Suppressor macrophage treated with lipopolysaccharide for 1 hour (primary cell): Measurements from ENCODE around the gene ESR2.
"Not testable (repeated sequence)": the region's sequence is repeated elsewhere in the genome, so short reads cannot be mapped to it uniquely, and the experiment has no call there.

Experiments
- DNase-seq, 3 donors: peaks; one replicate each; pipeline ENCODE4 v3.0.0-alpha.2; 2020 to 2022

The ESR2 gene

DNA sequence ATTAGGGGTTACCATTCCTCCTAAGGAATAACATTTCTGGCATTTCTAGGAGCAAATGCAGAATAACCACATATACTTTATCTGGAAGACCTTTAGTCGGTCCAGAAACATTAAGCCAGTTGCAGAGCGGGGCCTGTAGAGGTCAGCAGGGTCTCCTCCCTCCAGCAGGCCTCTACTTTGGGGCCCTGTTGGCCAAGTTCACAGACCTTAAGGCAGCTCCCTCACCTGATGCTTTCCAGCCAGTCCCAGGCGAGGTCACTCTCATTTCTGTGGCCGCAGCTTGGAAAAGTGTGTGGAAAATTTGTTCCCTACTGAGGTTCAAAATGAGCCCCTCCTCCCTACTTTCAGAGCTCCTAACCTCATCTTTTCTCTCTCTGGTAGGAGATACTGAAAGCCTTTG lies 74.1 kb downstream of the ESR2 start:
- no peak for DNase-seq

DNA sequence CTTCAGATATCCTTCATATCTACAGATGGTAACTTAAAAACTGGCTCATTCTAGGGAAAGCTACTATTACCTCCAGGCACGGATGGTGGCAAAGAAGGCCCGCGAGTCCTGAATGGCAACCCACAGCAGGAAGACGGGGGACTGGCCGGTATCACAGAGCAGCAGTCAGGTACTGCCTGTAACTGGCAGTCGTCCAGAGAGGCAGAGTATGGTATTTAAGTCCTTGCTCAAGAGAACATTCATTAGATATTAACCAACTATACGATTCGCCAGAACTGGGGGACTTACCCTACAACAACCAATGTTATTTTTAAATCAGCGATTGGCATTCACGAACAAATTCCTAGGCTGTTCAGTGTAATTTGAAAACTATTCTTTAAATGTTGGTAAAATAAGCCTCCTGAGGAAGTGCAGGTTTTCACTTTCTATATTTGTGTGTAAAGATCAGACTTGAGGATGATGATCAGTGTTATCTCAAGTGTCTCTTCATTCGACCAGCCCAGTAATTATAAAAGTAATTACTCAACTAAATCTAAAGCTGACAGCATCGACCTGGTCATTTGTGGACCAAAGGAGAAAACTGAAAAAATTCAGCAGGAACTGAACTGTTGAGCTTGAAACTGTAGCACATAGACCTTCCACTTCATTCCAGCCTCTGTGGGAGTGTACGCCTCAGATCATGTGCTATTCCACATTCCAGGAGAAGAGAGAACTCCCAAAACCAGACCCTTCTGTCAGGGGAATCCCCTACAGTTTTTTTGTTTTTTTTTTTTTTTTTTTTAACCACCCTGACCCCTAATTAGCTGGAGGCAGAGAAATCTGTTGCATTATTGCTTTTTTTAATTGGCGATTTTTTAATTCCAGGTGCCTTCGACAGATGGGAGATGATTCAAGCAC lies 75.6 kb downstream of the ESR2 start:
- DNase-seq: no peak

DNA sequence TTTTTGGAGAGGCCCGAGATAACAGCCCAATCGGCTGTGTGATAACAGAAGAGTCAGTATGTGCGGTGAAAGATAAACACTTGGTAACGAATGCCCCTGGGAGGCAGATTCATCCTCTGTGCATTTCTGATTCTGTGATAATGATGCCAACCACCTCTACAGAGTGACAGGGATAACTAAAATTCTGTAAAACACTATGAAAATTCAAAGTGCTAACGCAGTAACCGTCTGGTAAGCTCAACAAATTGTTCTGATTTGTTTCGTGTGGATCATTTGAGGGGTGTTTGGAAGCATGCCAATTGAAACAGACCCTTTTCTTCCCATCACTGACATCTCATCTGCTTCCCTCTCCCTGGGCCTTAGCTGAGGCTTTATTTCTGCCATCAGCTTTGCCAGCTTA lies 76.3 kb downstream of the ESR2 start:
- no peak for DNase-seq

DNA sequence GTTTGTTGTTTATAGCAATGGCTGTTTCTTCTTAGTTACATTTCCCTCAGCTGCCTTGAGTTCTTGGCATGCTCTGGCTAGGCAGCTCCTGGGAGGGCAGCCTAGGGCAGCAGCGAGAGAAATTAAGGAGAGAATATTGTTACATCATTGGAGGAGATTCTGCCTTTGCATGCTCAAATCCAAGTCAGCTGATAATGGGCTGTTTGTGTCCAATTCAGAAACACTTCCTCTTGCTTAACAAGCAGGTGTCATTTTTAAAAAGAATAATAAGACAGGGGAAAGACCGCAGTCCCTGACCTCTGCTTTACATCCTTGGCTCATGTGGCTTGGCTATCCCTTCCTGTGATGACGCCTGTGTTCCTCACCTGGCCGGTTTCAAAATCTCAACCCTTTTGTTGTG lies 76.9 kb downstream of the ESR2 start:
- no peak for DNase-seq

DNA sequence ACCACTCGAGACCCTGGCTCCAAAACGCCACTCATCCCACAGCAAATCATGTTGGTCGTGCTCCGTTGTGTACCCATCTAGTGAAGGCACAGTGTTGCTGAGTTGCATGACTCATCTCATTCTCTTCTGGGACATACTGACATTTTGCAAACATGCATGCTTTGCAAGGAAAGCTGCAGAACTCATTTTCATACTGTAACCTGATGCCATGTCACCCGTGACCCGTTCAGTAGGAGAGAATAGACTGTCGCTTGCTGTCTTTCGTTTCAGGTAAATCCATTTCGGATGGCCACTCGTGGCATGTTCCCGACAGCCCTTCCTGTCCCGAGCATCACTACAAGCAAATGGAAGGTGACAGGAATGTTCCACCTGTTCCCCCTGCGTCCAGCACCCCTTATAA lies 78.2 kb downstream of the ESR2 start:
- DNase-seq: no peak

DNA sequence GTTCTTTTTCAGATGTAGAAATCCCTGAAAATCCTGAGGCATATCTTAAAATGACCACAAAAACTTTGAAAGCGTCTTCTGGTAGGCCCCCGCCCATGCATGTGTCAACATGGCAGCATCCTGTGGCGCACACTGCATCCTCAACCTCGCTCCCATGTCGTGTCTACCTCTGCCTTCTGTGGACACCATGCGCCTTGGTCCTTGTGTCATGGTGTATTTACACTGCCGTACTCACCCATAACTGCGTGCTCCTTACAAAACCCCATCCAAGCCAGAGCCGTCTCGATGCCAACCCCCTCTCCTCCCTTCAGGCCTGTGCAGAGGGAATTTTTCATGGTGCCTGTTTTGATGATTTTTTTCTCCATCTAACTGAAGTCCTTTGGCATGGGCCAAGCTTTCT lies 78.9 kb downstream of the ESR2 start:
- DNase-seq: no peak

DNA sequence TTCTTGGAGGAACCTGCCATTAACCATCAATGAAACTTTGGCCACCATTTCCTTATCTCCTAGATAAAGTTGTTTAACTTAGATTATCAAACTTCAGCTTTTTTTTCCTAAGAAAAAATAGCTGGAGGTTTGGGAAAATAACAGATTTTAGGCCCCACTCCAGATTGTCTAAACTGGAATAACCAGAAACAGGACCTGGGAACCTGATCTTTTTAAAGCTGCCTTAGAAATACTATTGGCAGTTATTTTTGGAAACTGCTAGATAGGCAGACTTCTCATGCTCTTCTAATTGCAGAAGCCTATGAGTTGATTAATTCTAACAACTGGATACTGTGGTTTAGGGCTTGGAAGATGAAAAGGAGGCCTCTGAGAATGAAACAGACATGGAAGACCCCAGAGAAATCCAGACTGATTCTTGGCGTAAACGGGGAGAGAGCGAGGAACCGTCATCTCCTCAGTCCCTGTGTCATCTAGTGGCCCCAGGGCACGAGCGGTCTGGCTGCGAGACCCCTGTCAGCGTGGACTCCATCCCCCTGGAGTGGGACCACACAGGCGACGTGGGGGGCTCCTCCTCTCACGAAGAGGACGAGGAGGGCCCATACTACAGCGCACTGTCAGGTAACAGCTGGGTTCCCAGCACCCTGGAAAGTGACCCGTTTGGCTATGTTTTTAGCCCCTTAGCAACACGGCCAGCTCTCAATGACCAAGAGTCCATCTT lies 80.2 kb downstream of the ESR2 start:
- no peak for DNase-seq

DNA sequence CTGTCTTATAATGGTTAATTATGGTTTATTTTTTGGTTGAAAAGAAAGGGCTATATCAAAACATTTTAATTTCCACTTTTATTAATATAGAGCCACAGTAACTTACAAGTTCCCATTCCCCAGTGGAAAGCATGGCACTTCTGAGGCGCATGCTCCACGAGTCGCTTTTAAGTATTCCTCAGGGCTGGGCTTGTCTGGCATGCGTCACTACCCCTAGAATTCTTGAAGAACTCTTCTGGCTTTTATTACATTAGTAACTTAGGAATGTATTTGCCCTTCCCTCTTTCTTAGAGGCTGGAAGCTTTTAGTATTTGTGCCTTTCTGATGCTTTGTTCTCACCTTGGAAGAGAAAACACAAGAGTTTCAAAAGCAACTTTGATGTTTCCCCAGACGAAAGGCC lies 81.1 kb downstream of the ESR2 start:
- DNase-seq: no peak

DNA sequence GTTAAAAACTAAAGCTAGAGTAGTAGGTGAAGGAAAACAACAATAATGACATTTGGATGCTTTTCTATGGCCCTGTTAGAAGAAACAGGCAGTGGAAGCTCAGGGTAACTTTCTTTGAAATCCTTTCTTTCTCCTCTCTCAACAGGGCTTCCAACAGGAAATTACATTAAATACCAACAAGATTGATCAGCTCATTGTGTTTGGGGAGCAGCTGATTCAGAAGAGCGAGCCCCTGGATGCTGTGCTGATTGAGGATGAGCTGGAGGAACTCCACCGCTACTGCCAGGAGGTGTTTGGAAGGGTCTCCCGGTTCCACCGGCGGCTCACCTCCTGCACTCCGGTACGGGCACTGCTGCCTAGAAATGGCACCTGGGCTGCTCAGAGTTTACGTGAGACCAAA lies 81.5 kb downstream of the ESR2 start:
- no peak for DNase-seq

DNA sequence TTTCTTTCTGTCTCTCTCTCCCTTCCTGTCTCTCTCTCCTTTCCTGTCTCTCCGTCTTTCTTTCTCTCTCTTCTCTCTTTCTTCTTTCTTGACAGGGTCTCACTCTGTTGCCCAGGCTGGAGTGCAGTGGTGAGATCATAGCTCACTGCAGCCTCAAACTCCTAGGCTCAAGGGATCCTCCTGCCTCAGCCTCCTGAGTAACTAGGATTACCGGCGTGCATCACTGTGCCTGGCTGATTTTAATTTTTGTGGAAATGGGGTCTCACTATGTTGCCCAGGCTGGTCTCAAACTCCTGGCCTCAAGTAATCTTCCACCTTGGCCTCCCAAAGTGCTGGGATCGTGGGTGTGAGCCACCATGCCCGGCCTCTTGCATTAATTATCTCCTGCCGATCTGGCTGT lies 83.3 kb downstream of the ESR2 start:
- not testable (repeated sequence) for DNase-seq

DNA sequence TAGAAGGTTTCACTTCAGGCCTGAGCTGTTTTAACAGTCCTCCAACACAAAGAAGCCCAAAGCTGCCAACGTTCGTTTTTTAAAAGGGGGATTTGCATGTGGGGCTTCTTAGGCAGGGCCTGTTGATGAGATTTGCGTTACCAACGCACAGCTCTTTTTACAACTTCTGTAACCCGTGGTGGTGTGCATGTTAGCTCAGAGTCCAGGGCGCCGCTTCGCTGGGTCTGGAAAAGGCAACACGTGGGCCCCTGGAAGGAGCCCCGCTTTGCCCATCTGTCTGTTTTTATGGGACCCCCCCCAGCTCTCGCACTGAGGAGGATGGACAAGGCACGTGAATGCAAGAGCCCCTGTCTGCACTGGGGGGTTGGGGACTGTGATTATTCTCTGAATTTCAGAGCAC lies 84.0 kb downstream of the ESR2 start:
- no peak for DNase-seq

DNA sequence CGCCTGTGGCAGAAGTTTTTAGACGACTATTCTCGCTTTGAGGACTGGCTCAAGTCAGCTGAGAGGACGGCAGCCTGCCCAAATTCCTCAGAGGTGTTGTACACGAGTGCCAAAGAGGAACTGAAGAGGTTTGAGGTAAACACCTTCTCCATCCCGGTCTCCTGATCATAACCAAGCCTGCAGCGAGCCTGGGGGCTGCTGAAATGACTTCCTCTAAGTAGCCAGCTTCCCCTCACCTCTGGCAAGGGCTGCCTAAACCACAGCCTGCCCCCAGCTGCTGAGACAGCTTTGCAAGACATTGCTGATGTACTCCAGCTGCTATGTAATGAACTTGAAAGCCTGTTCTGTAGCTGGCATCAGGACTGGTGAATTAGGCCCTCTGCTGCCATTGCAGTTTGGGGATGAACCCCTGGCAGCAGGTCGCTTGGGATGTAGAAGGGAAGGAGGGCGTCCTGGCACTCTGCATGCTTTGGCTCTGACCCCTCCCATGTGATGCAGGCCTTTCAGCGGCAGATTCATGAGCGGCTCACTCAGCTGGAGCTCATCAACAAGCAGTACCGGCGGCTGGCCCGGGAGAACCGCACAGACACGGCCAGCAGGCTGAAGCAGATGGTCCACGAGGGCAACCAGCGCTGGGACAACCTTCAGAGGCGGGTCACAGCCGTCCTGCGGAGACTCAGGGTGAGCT lies 84.6 kb downstream of the ESR2 start:
- no peak for DNase-seq

DNA sequence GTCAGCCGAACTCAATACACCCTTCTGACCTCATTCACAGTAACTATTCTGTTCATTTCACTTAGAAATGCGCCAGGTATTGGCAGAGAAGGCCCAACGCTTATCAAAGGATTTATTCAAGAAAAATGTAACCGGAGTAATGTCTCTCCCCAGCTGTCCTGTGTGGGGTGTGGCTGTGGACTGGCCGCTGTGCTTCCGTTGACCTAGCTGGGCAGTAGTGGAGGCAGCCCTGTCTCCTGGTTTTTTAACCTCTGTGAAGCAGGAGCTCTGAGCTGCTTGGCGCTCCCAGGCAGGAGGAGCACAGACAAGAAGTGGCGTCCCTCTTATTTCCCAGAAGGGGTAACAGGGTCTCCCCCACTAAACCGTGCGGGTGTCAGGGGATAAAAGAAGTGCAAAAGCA lies 85.2 kb downstream of the ESR2 start:
- no peak for DNase-seq

DNA sequence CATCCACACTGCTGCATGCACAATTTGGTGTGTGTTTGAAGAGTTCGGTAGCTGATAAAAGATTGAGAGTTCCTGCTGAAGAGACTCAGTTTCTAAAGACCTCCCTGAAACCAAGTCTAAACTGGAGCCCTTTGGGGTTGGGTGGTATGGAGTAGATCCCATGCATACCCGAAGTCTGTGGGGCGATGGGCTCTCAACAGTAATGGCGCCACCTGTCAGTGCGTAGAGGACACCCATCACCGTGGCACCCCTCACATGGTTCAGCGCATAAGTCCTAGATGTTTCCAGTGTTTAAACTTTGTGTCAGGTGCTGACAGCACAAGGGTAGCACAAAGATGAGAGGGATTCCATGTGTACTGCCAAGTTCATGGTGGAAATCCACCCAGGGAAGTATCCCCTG lies 85.9 kb downstream of the ESR2 start:
- no peak for DNase-seq

DNA sequence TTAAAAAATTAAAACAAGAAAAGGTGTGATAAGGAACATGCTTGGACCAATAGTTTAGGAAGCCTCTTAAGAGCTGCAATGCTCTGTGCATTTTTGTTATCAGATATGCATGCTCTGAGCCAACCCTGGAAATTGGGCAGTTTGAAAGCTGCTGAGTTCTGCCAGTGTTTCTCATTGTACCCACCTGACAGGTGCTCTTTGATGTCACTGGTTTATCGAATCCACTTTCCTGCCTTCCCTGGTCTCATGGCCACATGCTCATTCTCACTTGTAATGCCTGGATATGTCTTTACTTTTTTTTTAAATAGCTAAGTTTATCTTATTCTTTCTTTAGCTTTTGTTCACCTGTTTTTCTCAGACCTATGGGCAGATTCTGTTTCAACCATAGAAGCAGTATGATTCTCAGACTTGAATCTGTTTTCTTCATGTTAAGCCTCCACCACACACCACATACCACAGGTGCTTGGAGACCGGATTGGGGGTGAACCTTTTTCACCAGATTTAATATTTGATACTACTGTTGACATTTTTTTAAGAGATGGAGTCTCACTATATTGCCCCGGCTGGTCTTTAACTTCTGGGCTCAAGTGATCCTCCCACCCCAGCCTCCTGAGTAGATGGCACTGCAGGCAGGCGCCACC lies 90.7 kb downstream of the ESR2 start:
- no peak for DNase-seq

DNA sequence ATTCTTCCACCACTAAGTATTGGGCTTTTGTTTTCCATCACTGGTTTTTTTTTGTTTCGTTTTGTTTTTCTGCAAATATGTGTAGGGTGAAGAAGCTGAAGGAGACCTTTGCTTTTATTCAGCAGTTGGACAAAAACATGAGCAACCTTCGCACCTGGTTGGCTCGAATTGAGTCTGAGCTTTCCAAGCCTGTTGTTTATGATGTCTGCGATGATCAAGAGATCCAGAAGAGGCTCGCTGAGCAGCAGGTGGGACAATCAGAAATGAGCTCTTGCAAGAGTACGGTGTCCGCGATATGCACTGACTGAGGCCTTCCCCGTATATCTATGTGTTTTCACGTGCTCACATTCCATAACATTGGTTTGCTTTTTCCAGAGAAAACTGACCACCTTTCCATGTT lies 91.5 kb downstream of the ESR2 start:
- DNase-seq: no peak

DNA sequence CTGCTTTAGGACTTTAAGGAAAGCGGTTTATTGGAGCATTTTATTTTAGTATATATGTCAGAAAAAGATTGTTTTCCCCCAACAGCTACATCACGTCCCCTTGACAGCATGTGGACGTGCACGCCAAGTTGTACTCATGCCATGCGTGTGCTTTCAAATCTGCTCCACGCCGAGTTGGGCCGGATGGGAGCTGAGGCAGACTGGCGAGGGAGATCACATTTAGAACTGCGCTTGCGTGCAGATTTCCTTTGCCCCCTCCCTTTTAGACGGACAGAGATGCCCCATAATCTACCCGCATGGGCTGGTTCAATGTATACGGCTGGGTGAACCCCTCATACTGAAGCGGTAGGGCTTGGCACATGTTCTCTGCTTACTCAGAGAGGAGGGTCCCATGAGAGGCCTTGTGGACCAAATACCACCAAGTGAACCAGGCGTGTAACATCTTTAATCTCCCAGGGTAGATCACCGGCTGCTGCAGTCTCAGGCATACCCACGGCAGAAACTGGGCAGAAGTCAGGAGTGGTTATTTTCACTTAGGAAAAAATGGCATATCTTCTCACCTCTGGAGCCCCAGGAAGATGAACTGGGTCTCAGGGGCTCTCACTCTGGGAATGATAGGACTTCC lies 92.1 kb downstream of the ESR2 start:
- no peak for DNase-seq

DNA sequence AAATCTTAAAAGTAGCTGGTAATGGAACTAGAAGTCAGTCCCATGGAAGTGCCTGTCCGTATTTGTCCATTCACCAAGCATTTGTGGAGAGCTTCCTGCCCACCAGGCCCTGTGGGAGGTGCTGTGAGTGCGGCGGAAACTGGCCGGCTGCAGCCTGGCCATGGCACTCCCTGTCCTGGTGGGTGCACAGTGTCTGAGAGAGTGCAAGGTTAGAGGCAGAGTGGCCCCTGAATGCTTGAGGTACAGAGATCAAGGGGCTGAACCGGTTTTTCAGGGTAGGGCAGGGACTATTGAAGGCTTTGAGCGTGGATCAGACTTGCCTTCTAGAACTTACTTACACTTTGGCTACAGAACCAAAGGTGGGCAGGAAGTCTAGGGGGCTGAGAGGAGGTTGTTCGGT lies 92.9 kb downstream of the ESR2 start:
- DNase-seq: no peak

DNA sequence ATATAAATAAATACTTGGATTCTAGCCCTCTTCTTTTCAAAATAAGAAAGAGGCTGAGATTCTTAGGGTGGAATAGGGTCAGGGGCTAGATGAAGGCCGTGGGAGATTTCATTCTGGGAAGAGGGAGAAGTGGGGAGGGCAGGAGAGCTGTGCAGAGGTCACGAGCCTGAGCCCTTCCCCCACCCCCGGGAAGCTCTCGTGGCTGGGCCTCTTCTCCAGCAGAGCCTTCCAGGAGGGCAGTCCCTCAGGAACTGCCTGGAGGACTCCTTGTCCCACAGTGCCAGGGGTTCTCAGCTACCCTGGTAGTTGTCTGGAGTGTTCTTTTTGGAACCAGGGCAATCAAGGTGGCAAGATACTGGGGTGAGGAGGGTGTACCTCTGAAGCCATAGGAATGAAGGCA lies 94.0 kb downstream of the ESR2 start:
- no peak for DNase-seq

DNA sequence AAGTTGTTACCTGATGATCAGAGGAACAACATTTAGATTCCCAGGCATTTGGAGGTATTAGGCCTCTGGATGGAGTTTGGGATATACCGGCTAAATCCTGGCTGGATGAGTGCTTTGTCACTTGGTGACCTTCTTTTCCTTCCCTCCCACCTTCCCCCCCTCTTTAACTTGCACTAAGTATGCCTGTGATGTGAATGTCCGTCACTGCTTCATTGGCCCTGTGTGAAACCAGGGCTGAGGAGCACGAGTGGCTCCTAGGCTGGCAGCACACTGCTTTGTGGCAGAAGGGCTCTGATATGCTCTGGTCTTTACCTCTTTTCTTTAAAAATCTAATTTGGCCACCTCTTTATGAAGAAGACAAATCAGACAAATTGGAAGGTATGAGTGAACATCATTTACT lies 95.7 kb downstream of the ESR2 start:
- DNase-seq: no peak

DNA sequence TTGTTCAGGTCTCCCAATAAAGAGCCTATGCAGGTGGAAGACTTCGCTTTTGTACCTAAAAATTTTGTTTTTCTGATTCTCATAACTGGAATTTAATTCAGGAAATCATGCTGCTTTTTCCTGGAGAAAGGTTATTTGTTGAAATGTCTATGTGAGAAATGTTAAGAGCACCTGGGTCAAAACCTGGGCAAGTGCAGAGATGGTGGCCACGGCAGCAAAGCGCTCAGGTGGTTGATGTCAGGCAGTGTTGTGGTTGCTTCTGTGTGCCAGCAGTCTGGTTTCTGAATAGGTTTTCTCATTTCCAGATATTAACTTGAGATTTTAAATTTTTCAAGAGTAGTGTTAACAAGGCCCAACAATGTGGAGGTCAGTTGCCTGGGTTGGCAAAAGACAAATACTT lies 96.2 kb downstream of the ESR2 start:
- DNase-seq: no peak

DNA sequence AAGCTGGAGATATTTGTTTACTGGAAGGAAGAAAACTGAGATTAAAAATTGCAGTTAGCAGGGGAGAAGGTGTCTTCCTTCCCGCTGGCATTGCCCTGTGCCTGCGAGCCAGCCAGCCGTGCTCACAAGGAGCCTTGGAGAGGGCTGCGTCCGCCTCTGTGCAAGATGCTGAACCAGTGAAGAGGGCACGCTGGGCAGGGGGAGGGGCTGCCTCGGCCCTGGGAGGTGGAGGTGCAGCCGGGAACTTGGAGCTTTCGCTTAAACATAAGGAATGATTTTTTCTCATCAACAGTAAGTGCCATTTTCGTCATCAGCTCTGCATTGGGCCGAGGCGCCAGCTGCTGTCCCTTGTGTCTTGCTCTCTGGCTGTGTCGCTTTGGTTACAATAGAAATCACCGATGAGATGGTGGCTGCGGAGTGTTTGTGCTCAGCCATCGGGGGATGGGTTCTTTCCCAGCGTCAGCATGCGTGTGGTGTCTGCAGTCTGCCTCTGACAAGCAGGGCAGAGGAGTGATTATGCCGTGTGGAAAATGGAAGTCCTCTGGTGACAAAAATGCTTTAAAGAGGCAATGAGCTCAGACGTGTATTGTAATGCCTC lies 97.3 kb downstream of the ESR2 start:
- DNase-seq: peak; percentile 2 to 21 (median 5)

DNA sequence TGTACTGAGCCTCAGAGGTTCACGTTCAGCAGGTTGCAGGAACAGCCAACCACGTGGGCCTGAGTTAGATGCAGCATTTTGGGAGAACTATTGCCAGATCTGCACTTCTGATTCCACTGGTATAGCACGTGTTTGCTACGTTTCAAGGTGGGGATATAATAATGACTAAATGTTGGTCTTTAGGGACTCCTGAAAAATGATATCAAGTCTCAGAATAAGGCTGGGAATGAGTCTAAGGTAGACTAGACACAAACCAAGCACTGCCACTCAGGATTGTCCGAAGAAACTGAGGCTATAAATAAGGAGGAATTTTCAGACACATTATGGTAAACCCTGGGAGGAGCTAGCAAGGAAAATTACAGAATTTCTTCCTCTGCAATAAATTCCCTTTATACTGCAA lies 98.1 kb downstream of the ESR2 start:
- no peak for DNase-seq
